ENCODE results near the gene GSKIP.

The GSKIP gene

GRCh38 chr14:96399405-96399804 lies 36.1 kb downstream of the GSKIP start:
- DNase-seq (ENCODE audit: low read depth), result no peak
- TF ChIP-seq, protein P1, sequence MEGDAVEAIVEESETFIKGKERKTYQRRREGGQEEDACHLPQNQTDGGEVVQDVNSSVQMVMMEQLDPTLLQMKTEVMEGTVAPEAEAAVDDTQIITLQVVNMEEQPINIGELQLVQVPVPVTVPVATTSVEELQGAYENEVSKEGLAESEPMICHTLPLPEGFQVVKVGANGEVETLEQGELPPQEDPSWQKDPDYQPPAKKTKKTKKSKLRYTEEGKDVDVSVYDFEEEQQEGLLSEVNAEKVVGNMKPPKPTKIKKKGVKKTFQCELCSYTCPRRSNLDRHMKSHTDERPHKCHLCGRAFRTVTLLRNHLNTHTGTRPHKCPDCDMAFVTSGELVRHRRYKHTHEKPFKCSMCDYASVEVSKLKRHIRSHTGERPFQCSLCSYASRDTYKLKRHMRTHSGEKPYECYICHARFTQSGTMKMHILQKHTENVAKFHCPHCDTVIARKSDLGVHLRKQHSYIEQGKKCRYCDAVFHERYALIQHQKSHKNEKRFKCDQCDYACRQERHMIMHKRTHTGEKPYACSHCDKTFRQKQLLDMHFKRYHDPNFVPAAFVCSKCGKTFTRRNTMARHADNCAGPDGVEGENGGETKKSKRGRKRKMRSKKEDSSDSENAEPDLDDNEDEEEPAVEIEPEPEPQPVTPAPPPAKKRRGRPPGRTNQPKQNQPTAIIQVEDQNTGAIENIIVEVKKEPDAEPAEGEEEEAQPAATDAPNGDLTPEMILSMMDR (IDR thresholded peaks at IDR 0.05; ENCODE audit: low read depth, low read length, missing control alignments), result no peak
- H3K4me3 ChIP-seq (ENCODE audit: low read depth, low read length), result no peak overlapping the region

- DNase-seq (ENCODE audit: low read depth), result no peak
- no peak overlapping the region for H3K4me3 ChIP-seq (ENCODE audit: low read depth, low read length)
- TF ChIP-seq, protein P1 (IDR thresholded peaks at IDR 0.05; ENCODE audit: low read depth, low read length, missing control alignments), result no peak
Measured at GRCh38 chr14:96400495-96400894, 37.2 kb downstream of the GSKIP start.

DNA sequence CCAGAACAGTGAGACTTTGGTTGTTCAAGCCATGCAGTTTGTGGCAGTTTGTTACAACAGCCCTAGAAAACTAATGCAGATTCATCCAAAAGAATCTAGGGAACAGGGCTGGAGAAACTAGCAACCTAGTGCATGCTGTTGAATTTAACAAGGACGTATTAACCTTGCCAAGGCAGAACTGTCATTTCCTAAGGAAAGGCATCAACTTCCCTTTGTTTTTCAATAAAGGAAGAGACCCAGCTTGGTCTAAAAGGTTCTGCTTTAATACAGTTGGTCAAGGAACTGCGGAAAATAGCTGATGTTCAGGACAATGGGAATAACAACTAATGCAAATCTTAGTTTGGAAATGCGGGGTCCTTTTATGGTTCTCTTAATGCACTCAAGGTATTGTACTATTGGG lies 40.1 kb downstream of the GSKIP start:
- H3K4me3 ChIP-seq (ENCODE audit: low read depth, low read length), result no peak overlapping the region
- no peak for DNase-seq (ENCODE audit: low read depth)
- TF ChIP-seq, protein P1 (IDR thresholded peaks at IDR 0.05; ENCODE audit: low read depth, low read length, missing control alignments), result no peak

- no peak overlapping the region for H3K4me3 ChIP-seq (ENCODE audit: low read depth, low read length)
- no peak for DNase-seq (ENCODE audit: low read depth)
- TF ChIP-seq, protein P1 (IDR thresholded peaks at IDR 0.05; ENCODE audit: low read depth, low read length, missing control alignments), result no peak
Measured at GRCh38 chr14:96405677-96406076, 42.4 kb downstream of the GSKIP start.

GRCh38 chr14:96407935-96408570 lies 44.7 kb downstream of the GSKIP start:
- DNase-seq (ENCODE audit: low read depth), result no peak
- TF ChIP-seq, protein P1 (IDR thresholded peaks at IDR 0.05; ENCODE audit: low read depth, low read length, missing control alignments), result no peak
- no peak overlapping the region for H3K4me3 ChIP-seq (ENCODE audit: low read depth, low read length)

DNA sequence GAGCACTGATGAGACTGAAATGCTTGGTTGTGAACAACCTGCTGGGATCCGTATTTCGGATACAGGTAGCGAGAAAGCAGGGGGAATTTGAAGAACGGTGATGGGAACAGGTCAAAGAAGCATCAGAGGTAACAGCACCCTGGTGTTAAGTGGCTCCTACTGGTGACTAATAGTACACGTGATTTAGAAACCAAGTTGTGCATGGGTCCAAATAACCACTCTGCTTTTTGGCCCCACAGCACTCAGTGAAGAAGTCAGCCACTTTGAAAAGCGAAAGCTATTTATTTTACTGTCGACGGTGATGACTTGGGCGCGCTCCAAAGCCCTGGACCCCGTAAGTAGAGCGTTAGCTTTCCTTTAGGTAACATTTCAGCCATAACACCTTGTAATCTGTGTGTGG lies 45.3 kb downstream of the GSKIP start:
- TF ChIP-seq, protein P1 (IDR thresholded peaks at IDR 0.05; ENCODE audit: low read depth, low read length, missing control alignments), result no peak

DNA sequence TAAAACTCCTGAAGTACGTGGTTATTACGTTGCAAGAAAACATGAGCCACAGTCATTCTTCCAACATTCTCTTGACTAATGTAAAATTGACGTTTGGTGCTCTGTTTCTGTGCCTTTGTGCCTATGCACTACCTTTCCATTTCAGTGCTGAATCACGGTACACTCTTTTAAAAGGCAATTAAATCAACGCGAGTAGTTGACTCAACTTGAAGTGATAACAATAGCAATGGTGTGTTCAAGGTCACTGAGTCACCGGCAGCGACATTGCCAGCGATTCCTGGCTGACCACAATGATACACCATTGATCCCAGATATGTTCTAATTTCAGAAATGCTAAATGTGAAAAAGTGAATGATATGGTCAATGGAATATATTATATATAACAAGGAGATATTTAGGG lies 46.4 kb downstream of the GSKIP start:
- DNase-seq (ENCODE audit: low read depth), result no peak
- TF ChIP-seq, protein P1 (IDR thresholded peaks at IDR 0.05; ENCODE audit: low read depth, low read length, missing control alignments), result no peak
- no peak overlapping the region for H3K4me3 ChIP-seq (ENCODE audit: low read depth, low read length)

More for the DNA sequence above, 45.3 kb downstream of the GSKIP start:
- DNase-seq (ENCODE audit: low read depth), result no peak
- no peak overlapping the region for H3K4me3 ChIP-seq (ENCODE audit: low read depth, low read length)
